Retinal pigment epithelial cell (primary cell): ENCODE results near the gene CD9.

Source experiments
- DNase-seq: peaks from one replicate; pipeline ENCODE4 v3.0.0-alpha.2; 2010; ENCODE audit warnings: low read depth
- H3K4me3 ChIP-seq: 2 replicates; pipeline ENCODE4 v1.5.1; 2011; ENCODE audit warnings: mild to moderate bottlenecking, low read length, control low read depth, moderate library complexity
- TF ChIP-seq, protein P1 (sequence below): conservative IDR thresholded peaks from 2 replicates; pipeline ENCODE4 v1.5.1; 2011; ENCODE audit warnings: low read depth, low read length, control low read depth, inconsistent platforms

CD9 gene

DNA sequence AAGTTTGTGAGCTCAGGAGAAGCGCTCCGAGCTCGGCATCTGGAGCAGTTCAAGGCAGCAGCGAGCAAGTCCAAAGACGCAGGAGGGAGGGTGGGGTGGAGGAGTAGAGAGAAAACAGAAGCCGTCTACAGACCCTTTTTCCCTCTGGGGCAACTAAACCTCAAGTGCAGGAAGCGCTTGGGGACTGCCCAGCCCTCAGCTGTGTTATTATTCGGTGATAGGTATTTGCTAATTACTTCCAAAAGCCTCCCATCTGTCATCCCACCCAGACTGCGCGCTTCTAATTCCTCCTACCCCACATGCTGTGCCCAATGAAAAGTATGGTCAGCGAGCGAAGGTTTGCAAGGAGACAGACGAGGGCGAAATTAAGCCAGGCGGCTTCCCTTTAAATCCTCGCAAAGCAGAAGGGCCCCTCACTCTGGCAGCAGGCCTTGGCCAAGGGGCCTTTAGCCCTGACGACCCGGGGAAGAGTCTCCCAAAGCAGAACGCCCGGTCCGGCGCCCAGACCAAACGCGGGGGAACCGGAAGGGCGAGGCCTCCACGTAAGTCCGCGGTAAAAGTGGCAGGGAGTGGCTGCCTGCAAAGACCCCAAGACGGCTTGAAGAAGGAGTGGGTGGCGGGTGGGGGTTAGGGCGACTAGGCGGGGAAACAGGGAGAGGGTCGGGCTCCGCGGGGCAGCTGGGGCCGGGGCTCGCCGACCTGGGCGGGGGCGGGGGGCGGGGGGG lies 507 bp upstream of the CD9 start:
- TF ChIP-seq, protein P1, sequence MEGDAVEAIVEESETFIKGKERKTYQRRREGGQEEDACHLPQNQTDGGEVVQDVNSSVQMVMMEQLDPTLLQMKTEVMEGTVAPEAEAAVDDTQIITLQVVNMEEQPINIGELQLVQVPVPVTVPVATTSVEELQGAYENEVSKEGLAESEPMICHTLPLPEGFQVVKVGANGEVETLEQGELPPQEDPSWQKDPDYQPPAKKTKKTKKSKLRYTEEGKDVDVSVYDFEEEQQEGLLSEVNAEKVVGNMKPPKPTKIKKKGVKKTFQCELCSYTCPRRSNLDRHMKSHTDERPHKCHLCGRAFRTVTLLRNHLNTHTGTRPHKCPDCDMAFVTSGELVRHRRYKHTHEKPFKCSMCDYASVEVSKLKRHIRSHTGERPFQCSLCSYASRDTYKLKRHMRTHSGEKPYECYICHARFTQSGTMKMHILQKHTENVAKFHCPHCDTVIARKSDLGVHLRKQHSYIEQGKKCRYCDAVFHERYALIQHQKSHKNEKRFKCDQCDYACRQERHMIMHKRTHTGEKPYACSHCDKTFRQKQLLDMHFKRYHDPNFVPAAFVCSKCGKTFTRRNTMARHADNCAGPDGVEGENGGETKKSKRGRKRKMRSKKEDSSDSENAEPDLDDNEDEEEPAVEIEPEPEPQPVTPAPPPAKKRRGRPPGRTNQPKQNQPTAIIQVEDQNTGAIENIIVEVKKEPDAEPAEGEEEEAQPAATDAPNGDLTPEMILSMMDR = no peak
- DNase-seq = no peak
- peak overlapping the region; percentile 73 for H3K4me3 ChIP-seq

DNA sequence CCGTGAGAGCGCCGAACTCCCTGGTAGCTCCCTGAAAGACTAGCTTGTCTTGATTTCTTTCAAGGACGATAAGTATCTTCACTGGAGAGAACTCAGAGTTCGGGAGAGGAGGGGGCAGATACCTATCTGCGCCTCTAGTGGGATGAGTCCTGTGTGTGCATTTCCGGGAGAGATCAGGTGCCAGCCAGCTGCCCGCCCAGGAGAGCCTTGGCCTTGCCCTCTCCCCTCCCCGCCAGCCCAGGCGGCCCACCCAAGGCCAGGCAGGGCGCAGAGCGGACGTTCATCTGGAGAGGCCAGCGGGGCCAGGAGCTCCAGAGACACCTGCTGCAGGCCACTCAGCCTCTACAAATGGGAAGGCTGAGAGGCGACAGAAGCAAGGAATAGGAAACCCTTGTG lies 1.0 kb downstream of the CD9 start:
- no peak for DNase-seq
- TF ChIP-seq, protein P1 = no peak
- peak overlapping the region; percentile 73 for H3K4me3 ChIP-seq

DNA sequence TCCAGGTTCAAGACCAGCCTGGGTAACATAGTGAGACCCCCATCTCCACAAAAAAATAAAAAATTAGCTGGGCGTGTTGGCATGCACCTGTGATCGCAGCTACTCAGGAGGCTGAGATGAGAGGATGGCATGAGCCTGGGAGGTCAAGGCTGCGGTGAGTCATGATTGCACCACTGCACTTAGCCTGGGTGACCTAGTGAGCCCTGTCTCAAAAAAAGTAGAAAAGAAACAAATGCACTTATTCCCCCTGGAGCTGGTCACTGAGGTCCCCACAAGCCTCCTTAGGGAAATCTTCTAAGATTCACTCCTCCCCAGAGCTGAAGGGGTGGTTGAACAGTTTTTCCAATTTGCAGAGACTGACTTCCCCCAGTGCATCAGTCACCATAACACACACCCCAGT lies 1.6 kb downstream of the CD9 start:
- H3K4me3 ChIP-seq = no peak overlapping the region
- DNase-seq = no peak
- TF ChIP-seq, protein P1 = no peak

DNA sequence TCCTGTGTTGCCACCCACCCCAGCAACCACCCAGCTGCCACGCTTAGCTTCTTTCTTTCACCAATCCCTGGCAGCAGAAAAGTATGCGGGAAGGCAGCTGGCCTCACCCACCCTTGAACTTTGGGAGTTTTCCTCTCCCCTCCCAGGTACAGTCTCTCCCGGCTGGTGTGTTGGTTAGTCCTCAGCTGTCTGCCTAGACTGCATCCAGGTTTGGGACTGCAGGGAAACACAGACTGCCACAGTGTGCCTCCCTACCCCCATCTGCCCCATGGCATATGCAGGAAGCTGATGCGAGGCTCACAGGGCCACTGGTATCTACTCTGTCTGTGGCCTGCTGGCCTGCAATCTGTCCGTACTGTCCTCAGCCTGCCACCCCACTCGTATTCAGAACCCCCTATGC lies 2.1 kb downstream of the CD9 start:
- no peak overlapping the region for H3K4me3 ChIP-seq
- TF ChIP-seq, protein P1 = no peak
- no peak for DNase-seq

DNA sequence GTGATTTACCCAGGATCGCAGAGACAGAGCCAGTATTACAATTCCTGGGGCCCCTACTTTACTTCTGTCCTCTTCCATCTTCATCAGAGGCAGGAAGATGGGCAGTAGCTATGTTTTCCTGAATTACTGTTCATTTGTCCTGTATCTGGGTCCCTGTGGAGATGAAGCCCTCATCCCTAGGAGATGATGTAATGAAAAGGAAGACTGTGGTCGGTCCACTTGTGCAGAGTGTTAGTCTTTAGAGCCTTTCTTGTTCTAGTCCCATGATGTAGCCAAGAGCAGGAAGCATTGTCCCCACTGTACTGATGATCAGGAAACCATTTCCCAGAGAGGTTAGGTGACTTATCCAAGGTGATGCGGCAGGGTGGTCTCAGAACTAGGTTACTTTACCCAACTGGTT lies 2.6 kb downstream of the CD9 start:
- TF ChIP-seq, protein P1 = no peak
- DNase-seq = no peak
- H3K4me3 ChIP-seq = no peak overlapping the region

DNA sequence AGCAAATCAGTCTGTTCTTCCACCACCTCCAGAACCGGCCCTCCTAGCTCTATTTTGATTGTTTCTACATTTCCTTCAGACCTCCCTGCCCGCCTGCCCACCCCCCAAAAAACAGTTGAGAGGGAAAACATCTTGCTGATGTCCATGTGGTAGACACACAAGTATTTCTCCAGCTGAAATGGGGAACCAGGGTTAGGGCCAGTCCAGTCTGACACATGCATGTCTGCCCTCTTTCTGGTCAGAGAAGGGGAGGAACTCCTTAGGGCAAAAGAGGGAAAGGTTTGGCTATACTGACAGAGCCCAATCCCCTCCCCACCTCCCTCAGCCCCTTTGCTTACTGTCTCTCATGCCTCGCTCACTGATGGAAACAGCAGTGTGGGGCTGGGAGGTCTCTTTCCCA lies 3.4 kb downstream of the CD9 start:
- no peak for DNase-seq
- TF ChIP-seq, protein P1 = no peak
- H3K4me3 ChIP-seq = no peak overlapping the region

DNA sequence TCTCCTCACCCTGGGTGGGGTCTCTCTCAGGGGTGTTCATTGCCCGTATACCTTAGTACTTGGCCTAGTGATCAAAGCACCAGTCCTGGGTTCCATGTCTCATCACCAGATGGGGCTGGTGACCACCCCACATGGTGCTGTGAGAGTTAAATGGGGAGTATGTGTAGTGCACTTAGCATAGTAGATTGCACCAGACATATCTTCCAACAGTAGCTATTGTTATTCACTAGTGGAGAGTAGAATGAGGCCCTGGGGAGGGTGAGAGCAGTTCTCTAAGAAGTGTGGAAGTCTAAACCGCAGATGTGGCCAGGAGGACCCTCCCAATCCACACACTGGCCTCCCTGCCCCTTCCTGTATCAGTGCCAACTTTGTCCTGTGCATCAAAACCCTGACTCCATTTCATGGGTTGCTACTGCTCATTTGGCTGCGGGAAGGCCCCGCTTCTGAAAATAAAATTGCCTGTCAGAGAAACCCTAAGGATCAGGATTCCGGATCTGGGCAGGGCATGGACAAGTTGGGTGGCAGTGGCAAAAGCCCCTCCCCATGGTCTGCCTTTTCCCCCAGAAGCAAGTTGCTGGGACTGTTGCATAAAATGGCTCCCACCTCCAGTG lies 4.4 kb downstream of the CD9 start:
- TF ChIP-seq, protein P1 = no peak
- H3K4me3 ChIP-seq = no peak overlapping the region
- DNase-seq = no peak
